Peyer's patch (tissue), 4 donors: Measurements from ENCODE around the gene MAPT.

Experiments used
- CTCF ChIP-seq, 6 experiments: fragments of 450-650 bp in 4 of 6; fragments of 200-600 bp in 2 of 6; sonication (generic) in 1 of 6; IDR thresholded peaks; one replicate each; pipeline ENCODE4 v1.5.1; 2017 to 2019; ENCODE audit warnings: antibody characterized with exemption in 6 of 6, mild to moderate bottlenecking in 3 of 6, moderate library complexity in 1 of 6
- POLR2A ChIP-seq, 2 donors: fragments of 450-650 bp; IDR thresholded peaks; one replicate each; pipeline ENCODE4 v1.5.1; 2017; ENCODE audit warnings: antibody characterized with exemption in 2 of 2, mild to moderate bottlenecking in 2 of 2, moderate library complexity in 2 of 2

DNA sequence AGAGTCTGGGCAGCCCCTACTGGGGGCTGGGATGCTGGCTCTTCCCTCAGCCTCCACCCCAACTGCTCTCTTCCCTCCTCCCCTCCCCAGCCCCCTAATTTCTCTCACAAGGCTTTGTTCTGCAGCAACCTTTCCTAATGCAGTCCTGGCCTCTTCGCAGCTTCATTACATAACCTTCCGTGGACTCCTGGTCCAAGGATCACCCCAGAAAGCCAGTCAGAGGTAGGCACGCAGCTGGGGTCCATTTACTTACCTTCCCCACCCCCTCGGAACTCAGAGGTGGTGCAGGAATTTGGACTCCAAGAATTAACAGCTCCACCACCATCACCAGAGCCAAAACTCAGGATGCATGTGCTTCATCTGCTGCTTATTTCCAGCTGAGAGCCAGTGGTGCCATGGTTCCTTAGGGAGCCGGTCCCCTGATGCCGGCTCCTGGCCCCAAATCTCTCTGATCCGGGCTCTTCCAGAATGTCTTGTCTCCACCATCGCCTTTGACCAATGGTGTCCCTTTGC, 40.9 kb downstream of the MAPT start:
- TF ChIP-seq POLR2A (IDR thresholded peaks at IDR 0.05) = no peak
- no peak for TF ChIP-seq CTCF (IDR thresholded peaks at IDR 0.05)
